HEK293T (cell line): ENCODE results near the gene SNHG17.

Source experiments
- BHLHE40 ChIP-seq: fragments of 450-650 bp; IDR thresholded peaks from 2 replicates; pipeline ENCODE4 v1.6.1; 2016; ENCODE audit warnings: mild to moderate bottlenecking, moderate library complexity, borderline replicate concordance
- LEF1 ChIP-seq: fragments of 450-650 bp; IDR thresholded peaks from 2 replicates; pipeline ENCODE4 v1.6.1; 2017; ENCODE audit warnings: mild to moderate bottlenecking, borderline replicate concordance

DNA sequence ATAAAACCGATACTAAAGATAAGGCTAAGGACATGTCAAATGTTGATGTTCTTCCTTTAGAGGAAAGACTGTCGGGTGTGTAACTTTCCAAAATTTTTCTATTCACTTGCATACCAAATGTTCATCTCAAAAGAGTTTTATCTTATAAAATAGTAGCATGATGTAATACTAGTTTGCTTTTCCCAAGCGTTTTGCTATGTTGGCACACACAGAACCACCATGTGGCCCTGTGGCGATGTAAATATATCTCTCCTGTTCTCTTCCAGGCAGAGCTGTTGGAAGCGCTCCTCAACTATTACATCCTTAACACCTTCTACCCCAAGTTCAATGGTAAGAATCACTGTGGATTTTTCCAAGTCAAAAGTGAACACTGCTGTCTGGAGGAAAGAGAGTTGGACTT lies 62.3 kb downstream of the SNHG17 start:
- TF ChIP-seq BHLHE40 (no peak), LEF1 (no peak)
